ENCODE data around the gene MRPL48.

The MRPL48 gene

GRCh38 chr11:73808052-73808451, 20.4 kb downstream of the MRPL48 start:
- TF ChIP-seq CTCF (IDR thresholded peaks at IDR 0.05; ENCODE audit: low read depth, low read length) (no peak), EZH2phosphoT487 (IDR thresholded peaks at IDR 0.05; ENCODE audit: low read depth) (no peak)
- Histone ChIP-seq H3K79me2 (ENCODE audit: low read length) (no peaks in the 10 kb centered on the region), H3K27me3 (ENCODE audit: low read depth, low read length) (no peaks in the 10 kb centered on the region), H3K9me3 (ENCODE audit: insufficient read depth, low read length) (no peaks in the 10 kb centered on the region), H3K36me3 (replicated peaks; ENCODE audit: low read depth, low read length) (peaks cover 9% of the 10 kb centered on the region), H3K4me3 (ENCODE audit: low read length) (no peak overlapping the region), H3K4me1 (ENCODE audit: low read length) (no peaks in the 10 kb centered on the region), H2AFZ (ENCODE audit: low read depth, low read length) (no peak overlapping the region), H3K4me2 (ENCODE audit: low read length) (no peak overlapping the region), H3K9ac (ENCODE audit: low read length) (no peak overlapping the region), H4K20me1 (ENCODE audit: insufficient read depth, low read length) (no peaks in the 10 kb centered on the region), H3K27ac (ENCODE audit: low read length) (no peak overlapping the region)

GRCh38 chr11:73810637-73811036, 23.0 kb downstream of the MRPL48 start:
- no peak overlapping the region for H3K4me2 ChIP-seq (ENCODE audit: low read length)
- H3K27ac ChIP-seq (ENCODE audit: low read length): no peak overlapping the region
- no peaks in the 10 kb centered on the region for H3K27me3 ChIP-seq (ENCODE audit: low read depth, low read length)
- no peaks in the 10 kb centered on the region for H4K20me1 ChIP-seq (ENCODE audit: insufficient read depth, low read length)
- no peaks in the 10 kb centered on the region for H3K4me1 ChIP-seq (ENCODE audit: low read length)
- no peak for TF ChIP-seq EZH2phosphoT487 (IDR thresholded peaks at IDR 0.05; ENCODE audit: low read depth)
- no peak for TF ChIP-seq CTCF (IDR thresholded peaks at IDR 0.05; ENCODE audit: low read depth, low read length)
- H3K79me2 ChIP-seq (ENCODE audit: low read length): no peaks in the 10 kb centered on the region
- no peak overlapping the region for H3K9ac ChIP-seq (ENCODE audit: low read length)
- no peak overlapping the region for H2AFZ ChIP-seq (ENCODE audit: low read depth, low read length)
- H3K36me3 ChIP-seq (replicated peaks; ENCODE audit: low read depth, low read length): peaks cover 9% of the 10 kb centered on the region
- no peaks in the 10 kb centered on the region for H3K9me3 ChIP-seq (ENCODE audit: insufficient read depth, low read length)
- no peak overlapping the region for H3K4me3 ChIP-seq (ENCODE audit: low read length)

GRCh38 chr11:73812234-73812633, 24.6 kb downstream of the MRPL48 start:
- no peaks in the 10 kb centered on the region for H3K27me3 ChIP-seq (ENCODE audit: low read depth, low read length)
- H3K79me2 ChIP-seq (ENCODE audit: low read length): no peaks in the 10 kb centered on the region
- no peak overlapping the region for H2AFZ ChIP-seq (ENCODE audit: low read depth, low read length)
- no peaks in the 10 kb centered on the region for H3K4me1 ChIP-seq (ENCODE audit: low read length)
- H4K20me1 ChIP-seq (ENCODE audit: insufficient read depth, low read length): no peaks in the 10 kb centered on the region
- TF ChIP-seq EZH2phosphoT487 (IDR thresholded peaks at IDR 0.05; ENCODE audit: low read depth) (no peak), CTCF (IDR thresholded peaks at IDR 0.05; ENCODE audit: low read depth, low read length) (no peak)
- no peaks in the 10 kb centered on the region for H3K9me3 ChIP-seq (ENCODE audit: insufficient read depth, low read length)
- no peak overlapping the region for H3K4me2 ChIP-seq (ENCODE audit: low read length)
- H3K9ac ChIP-seq (ENCODE audit: low read length): no peak overlapping the region
- no peak overlapping the region for H3K27ac ChIP-seq (ENCODE audit: low read length)
- H3K36me3 ChIP-seq (replicated peaks; ENCODE audit: low read depth, low read length): peaks cover 9% of the 10 kb centered on the region
- H3K4me3 ChIP-seq (ENCODE audit: low read length): no peak overlapping the region

- Histone ChIP-seq H2AFZ (ENCODE audit: low read depth, low read length) (no peak overlapping the region), H3K27me3 (ENCODE audit: low read depth, low read length) (no peaks in the 10 kb centered on the region), H3K4me1 (ENCODE audit: low read length) (no peaks in the 10 kb centered on the region), H3K9ac (ENCODE audit: low read length) (no peak overlapping the region), H3K4me3 (ENCODE audit: low read length) (no peak overlapping the region), H3K4me2 (ENCODE audit: low read length) (no peak overlapping the region), H3K9me3 (ENCODE audit: insufficient read depth, low read length) (no peaks in the 10 kb centered on the region), H3K36me3 (replicated peaks; ENCODE audit: low read depth, low read length) (peaks cover 3% of the 10 kb centered on the region), H3K27ac (ENCODE audit: low read length) (no peak overlapping the region), H3K79me2 (ENCODE audit: low read length) (no peaks in the 10 kb centered on the region), H4K20me1 (ENCODE audit: insufficient read depth, low read length) (no peaks in the 10 kb centered on the region)
- TF ChIP-seq CTCF (IDR thresholded peaks at IDR 0.05; ENCODE audit: low read depth, low read length): no peak
- no peak for TF ChIP-seq EZH2phosphoT487 (IDR thresholded peaks at IDR 0.05; ENCODE audit: low read depth)
Measured at GRCh38 chr11:73814812-73815211, 27.1 kb downstream of the MRPL48 start.

Measured in OCI-LY3 (cell line).